HG02943 (cell line): ENCODE data around the gene SLC17A4.

Experiments used
- ATAC-seq: cut with Tn5 transposase; IDR thresholded peaks from one replicate; pipeline ENCODE4 v1.9.1; 2021; ENCODE audit warnings: mild to moderate bottlenecking, low read depth, moderate library complexity; ENCODE audit not compliant: unreplicated experiment

The SLC17A4 gene

GRCh38 chr6:25754535-25754934 lies at the start of gene SLC17A4:
TSS of gene SLC17A4 (plus strand) at chr6:25754742. CDS start at chr6:25761963, 7,221 bp downstream.
- no peak for ATAC-seq

GRCh38 chr6:25706314-25707014 lies 48.1 kb upstream of the SLC17A4 start:
- no peak for ATAC-seq

- no peak for ATAC-seq
These were observed 44.8 kb upstream of the SLC17A4 start for GRCh38 chr6:25709761-25710160.

- ATAC-seq = no peak
These were observed 44.3 kb upstream of the SLC17A4 start for GRCh38 chr6:25710287-25710686.

- ATAC-seq = no peak
These were observed 40.7 kb upstream of the SLC17A4 start for GRCh38 chr6:25713824-25714223.

GRCh38 chr6:25714765-25715164 lies 39.8 kb upstream of the SLC17A4 start:
- ATAC-seq = no peak

- ATAC-seq = no peak
These were observed 38.7 kb upstream of the SLC17A4 start for GRCh38 chr6:25715794-25716193.

GRCh38 chr6:25717866-25718740 lies 36.4 kb upstream of the SLC17A4 start:
- ATAC-seq = no peak

- ATAC-seq = no peak
These were observed 28.2 kb upstream of the SLC17A4 start for GRCh38 chr6:25726122-25726911.

GRCh38 chr6:25727028-25727427 lies 27.5 kb upstream of the SLC17A4 start:
- ATAC-seq = no peak

- no peak for ATAC-seq
These were observed 23.6 kb upstream of the SLC17A4 start for GRCh38 chr6:25730907-25731306.

GRCh38 chr6:25731721-25732120 lies 22.8 kb upstream of the SLC17A4 start:
- ATAC-seq = no peak

- ATAC-seq = no peak
These were observed 21.9 kb upstream of the SLC17A4 start for GRCh38 chr6:25732468-25733198.

- ATAC-seq = no peak
These were observed 19.3 kb upstream of the SLC17A4 start for GRCh38 chr6:25735261-25735660.

GRCh38 chr6:25743868-25744267 lies 10.7 kb upstream of the SLC17A4 start:
- no peak for ATAC-seq

GRCh38 chr6:25745836-25746235 lies 8.7 kb upstream of the SLC17A4 start:
- ATAC-seq = no peak

GRCh38 chr6:25746968-25747367 lies 7.6 kb upstream of the SLC17A4 start:
- ATAC-seq = no peak

GRCh38 chr6:25747477-25747876 lies 7.1 kb upstream of the SLC17A4 start:
- no peak for ATAC-seq

- no peak for ATAC-seq
These were observed 6.5 kb upstream of the SLC17A4 start for GRCh38 chr6:25748049-25748448.
